GM21723 (cell line): ENCODE data around the gene ERO1B.
A peak's percentile ranks its signal among the peaks of the same experiment; 100 is the strongest.

Experiments used
- ATAC-seq: cut with Tn5 transposase; IDR thresholded peaks from one replicate; pipeline ENCODE4 v1.9.1; 2021; ENCODE audit warnings: mild to moderate bottlenecking, moderate library complexity; ENCODE audit not compliant: unreplicated experiment

ERO1B gene

GRCh38 chr1:236301080-236301957 lies 19.6 kb upstream of the ERO1B start:
- no peak for ATAC-seq

GRCh38 chr1:236297161-236297560 lies 15.4 kb upstream of the ERO1B start:
- ATAC-seq, result no peak

GRCh38 chr1:236292425-236292824 lies 10.7 kb upstream of the ERO1B start:
- no peak for ATAC-seq

- ATAC-seq, result no peak
Observed at GRCh38 chr1:236289492-236290131, 7.9 kb upstream of the ERO1B start.

GRCh38 chr1:236288620-236288976 lies 6.8 kb upstream of the ERO1B start:
- ATAC-seq, result no peak

GRCh38 chr1:236287757-236288619 lies 6.2 kb upstream of the ERO1B start:
- ATAC-seq, result no peak

GRCh38 chr1:236287356-236287755 lies 5.6 kb upstream of the ERO1B start:
- no peak for ATAC-seq

GRCh38 chr1:236284291-236284721 lies 2.5 kb upstream of the ERO1B start:
- ATAC-seq, result peak; percentile 50

- no peak for ATAC-seq
Observed at GRCh38 chr1:236282719-236283118, 961 bp upstream of the ERO1B start.

- peak; percentile 17 for ATAC-seq
Observed at GRCh38 chr1:236282425-236282716, 613 bp upstream of the ERO1B start.

- peak; percentile 23 for ATAC-seq
Observed at GRCh38 chr1:236281198-236281653, 532 bp downstream of the ERO1B start.

- ATAC-seq, result no peak
Observed at GRCh38 chr1:236280438-236281197, 1.1 kb downstream of the ERO1B start.

- no peak for ATAC-seq
Observed at GRCh38 chr1:236275586-236275985, 6.2 kb downstream of the ERO1B start.

- no peak for ATAC-seq
Observed at GRCh38 chr1:236275061-236275460, 6.7 kb downstream of the ERO1B start.

GRCh38 chr1:236273358-236273757 lies 8.4 kb downstream of the ERO1B start:
- no peak for ATAC-seq

- peak; percentile 48 for ATAC-seq
Observed at GRCh38 chr1:236269439-236269838, 12.3 kb downstream of the ERO1B start.

- ATAC-seq, result no peak
Observed at GRCh38 chr1:236261898-236262297, 19.9 kb downstream of the ERO1B start.

- no peak for ATAC-seq
Observed at GRCh38 chr1:236261033-236261432, 20.7 kb downstream of the ERO1B start.

GRCh38 chr1:236259043-236259442 lies 22.7 kb downstream of the ERO1B start:
- ATAC-seq, result no peak

GRCh38 chr1:236258114-236258622 lies 23.6 kb downstream of the ERO1B start:
- ATAC-seq, result no peak

- no peak for ATAC-seq
Observed at GRCh38 chr1:236257216-236257615, 24.5 kb downstream of the ERO1B start.
